Measurements from ENCODE around the gene TNP2.

- TF ChIP-seq EZH2phosphoT487 (IDR thresholded peaks at IDR 0.05; ENCODE audit: borderline replicate concordance, low read depth) (no peak), CTCF (IDR thresholded peaks at IDR 0.05) (no peak), REST (IDR thresholded peaks at IDR 0.05; ENCODE audit: low read depth, low read length) (no peak), SIN3A (IDR thresholded peaks at IDR 0.05; ENCODE audit: borderline replicate concordance, low read depth, low read length) (no peak), USF1 (IDR thresholded peaks at IDR 0.05; ENCODE audit: borderline replicate concordance, low read depth) (no peak), RAD21 (IDR thresholded peaks at IDR 0.05; ENCODE audit: low read length) (no peak), ZBTB33 (IDR thresholded peaks at IDR 0.05; ENCODE audit: borderline replicate concordance, low read depth) (no peak), TAF1 (IDR thresholded peaks at IDR 0.05; ENCODE audit: borderline replicate concordance, low read depth, low read length) (no peak), POLR2AphosphoS5 (IDR thresholded peaks at IDR 0.05; ENCODE audit: low read depth, low read length) (no peak), MXI1 (IDR thresholded peaks at IDR 0.05; ENCODE audit: low read depth, low read length) (no peak), TCF12 (IDR thresholded peaks at IDR 0.05) (no peak)
Measured at GRCh38 chr16:11298143-11298900, 29.2 kb upstream of the TNP2 start.

Data from SK-N-SH (cell line).